Measurements from ENCODE around the gene C1orf105. TPM values are rescaled to one million over a fixed set of nuclear protein-coding genes. Genes with fewer than 3 reads are reported as not detected.
A peak's percentile ranks its signal among the peaks of the same experiment; 100 is the strongest.

C1orf105 gene
- total RNA-seq, 4 donors from 2014 or later = 0.61 to 0.67 TPM; not detected in 2

DNA sequence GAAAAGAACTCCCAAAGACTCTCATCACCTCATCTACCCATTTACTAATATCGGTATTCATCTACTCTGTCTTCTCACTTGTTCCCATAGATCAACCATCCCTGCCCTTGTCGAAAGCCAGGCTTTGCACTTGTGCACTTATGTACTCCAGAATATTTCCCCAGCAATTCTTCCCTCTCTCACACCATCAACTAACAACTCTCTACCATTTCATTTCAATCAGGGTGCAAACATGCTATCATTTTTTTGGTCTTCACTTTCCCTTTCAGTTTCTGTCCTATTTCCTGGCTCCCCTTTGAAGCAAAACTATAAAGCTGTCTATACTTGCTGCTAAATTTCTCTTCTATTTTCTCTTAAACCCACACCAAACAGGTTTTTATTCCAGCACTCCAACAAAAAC lies 6.7 kb downstream of the C1orf105 start:
- H3K27me3 ChIP-seq = no peaks in the 10 kb centered on the region
- no peak overlapping the region for H3K27ac ChIP-seq
- peaks cover 0 to 2% of the 10 kb centered on the region in 2 donors for H3K4me1 ChIP-seq
- ATAC-seq (no peak), DNase-seq (no peak)
- intact Hi-C loops (cut with DNase I; ENCODE audit: low total_unique reads) (no loop called here), in situ Hi-C loops (cut with MboI; ENCODE audit: low sequenced_read_pairs in 4 of 4) (loop anchor here in 3 of 4 donors (25.0 kb wide), 3 partner anchors 590 to 640 kb away; partner anchors contain the start of genes DNM3 (in 1 of the 3) and METTL13 (in 1 of the 3))
- TF ChIP-seq POLR2A (IDR thresholded peaks at IDR 0.05) = no peak
- TF ChIP-seq, protein P1, sequence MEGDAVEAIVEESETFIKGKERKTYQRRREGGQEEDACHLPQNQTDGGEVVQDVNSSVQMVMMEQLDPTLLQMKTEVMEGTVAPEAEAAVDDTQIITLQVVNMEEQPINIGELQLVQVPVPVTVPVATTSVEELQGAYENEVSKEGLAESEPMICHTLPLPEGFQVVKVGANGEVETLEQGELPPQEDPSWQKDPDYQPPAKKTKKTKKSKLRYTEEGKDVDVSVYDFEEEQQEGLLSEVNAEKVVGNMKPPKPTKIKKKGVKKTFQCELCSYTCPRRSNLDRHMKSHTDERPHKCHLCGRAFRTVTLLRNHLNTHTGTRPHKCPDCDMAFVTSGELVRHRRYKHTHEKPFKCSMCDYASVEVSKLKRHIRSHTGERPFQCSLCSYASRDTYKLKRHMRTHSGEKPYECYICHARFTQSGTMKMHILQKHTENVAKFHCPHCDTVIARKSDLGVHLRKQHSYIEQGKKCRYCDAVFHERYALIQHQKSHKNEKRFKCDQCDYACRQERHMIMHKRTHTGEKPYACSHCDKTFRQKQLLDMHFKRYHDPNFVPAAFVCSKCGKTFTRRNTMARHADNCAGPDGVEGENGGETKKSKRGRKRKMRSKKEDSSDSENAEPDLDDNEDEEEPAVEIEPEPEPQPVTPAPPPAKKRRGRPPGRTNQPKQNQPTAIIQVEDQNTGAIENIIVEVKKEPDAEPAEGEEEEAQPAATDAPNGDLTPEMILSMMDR (IDR thresholded peaks at IDR 0.05 in 4 of 5, conservative IDR thresholded peaks at IDR 0.05 in 1 of 5) = no peak
- no peak overlapping the region for H3K4me3 ChIP-seq
- H3K9me3 ChIP-seq = no peaks in the 10 kb centered on the region
- no peaks in the 10 kb centered on the region for H3K36me3 ChIP-seq

- no peak overlapping the region for H3K27ac ChIP-seq
- intact Hi-C loops (cut with DNase I; ENCODE audit: low total_unique reads) = no loop called here
- in situ Hi-C loops (cut with MboI; ENCODE audit: low sequenced_read_pairs in 4 of 4) = loop anchor here in 3 of 4 donors (25.0 kb wide), 3 partner anchors 592 to 642 kb away; partner anchors contain the start of genes DNM3 (in 1 of the 3) and METTL13 (in 1 of the 3)
- H3K36me3 ChIP-seq = no peaks in the 10 kb centered on the region
- H3K27me3 ChIP-seq = no peaks in the 10 kb centered on the region
- TF ChIP-seq, protein P1 (IDR thresholded peaks at IDR 0.05 in 4 of 5, conservative IDR thresholded peaks at IDR 0.05 in 1 of 5) = peak in 3 of 5 experiments; percentile 16 to 59 (median 38)
- TF ChIP-seq POLR2A (IDR thresholded peaks at IDR 0.05) = no peak
- DNase-seq (no peak), ATAC-seq (no peak)
- H3K4me1 ChIP-seq = no peaks in the 10 kb centered on the region
- H3K4me3 ChIP-seq = no peak overlapping the region
- H3K9me3 ChIP-seq = no peaks in the 10 kb centered on the region
These were observed 9.0 kb downstream of the C1orf105 start for GRCh38 chr1:172429331-172430127.

- DNase-seq (no peak), ATAC-seq (no peak)
- Histone ChIP-seq H3K9me3 (no peaks in the 10 kb centered on the region), H3K4me1 (no peaks in the 10 kb centered on the region), H3K27ac (no peak overlapping the region), H3K27me3 (no peaks in the 10 kb centered on the region), H3K4me3 (no peak overlapping the region), H3K36me3 (no peaks in the 10 kb centered on the region)
- intact Hi-C loops (cut with DNase I; ENCODE audit: low total_unique reads) = no loop called here
- no peak for TF ChIP-seq POLR2A (IDR thresholded peaks at IDR 0.05)
- TF ChIP-seq, protein P1 (IDR thresholded peaks at IDR 0.05 in 4 of 5, conservative IDR thresholded peaks at IDR 0.05 in 1 of 5) = no peak
- in situ Hi-C loops (cut with MboI; ENCODE audit: low sequenced_read_pairs in 4 of 4) = loop anchor here in 3 of 4 donors (25.0 kb wide), 3 partner anchors 593 to 643 kb away; partner anchors contain the start of genes DNM3 (in 1 of the 3) and METTL13 (in 1 of the 3)
These were observed 9.6 kb downstream of the C1orf105 start for GRCh38 chr1:172430128-172430454.

DNA sequence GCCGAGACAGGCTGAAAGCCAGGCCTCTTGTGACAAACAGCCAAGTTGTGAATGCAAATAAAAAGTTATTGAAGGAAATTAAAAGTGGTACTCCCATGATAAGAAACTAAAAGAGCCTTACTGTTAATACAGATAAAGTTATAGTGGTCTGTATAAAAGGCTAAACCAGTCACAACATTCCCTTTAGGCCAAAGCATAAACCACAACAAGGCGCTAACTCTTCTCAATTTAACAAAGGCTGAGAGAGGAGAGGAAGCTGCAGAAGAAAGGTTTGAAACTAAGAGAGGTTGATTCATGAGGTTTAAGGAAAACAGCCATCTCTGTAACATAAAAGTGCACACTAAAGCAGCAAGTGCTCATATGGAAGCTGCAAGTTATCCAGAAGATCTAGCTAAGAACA lies 10.7 kb downstream of the C1orf105 start:
- Histone ChIP-seq H3K36me3 (no peaks in the 10 kb centered on the region), H3K27me3 (no peaks in the 10 kb centered on the region), H3K27ac (no peak overlapping the region), H3K4me1 (no peaks in the 10 kb centered on the region), H3K4me3 (no peak overlapping the region), H3K9me3 (no peaks in the 10 kb centered on the region)
- TF ChIP-seq POLR2A (IDR thresholded peaks at IDR 0.05) = no peak
- TF ChIP-seq, protein P1 (IDR thresholded peaks at IDR 0.05 in 4 of 5, conservative IDR thresholded peaks at IDR 0.05 in 1 of 5) = no peak
- ATAC-seq (no peak), DNase-seq (no peak)
- intact Hi-C loops (cut with DNase I; ENCODE audit: low total_unique reads) (no loop called here), in situ Hi-C loops (cut with MboI; ENCODE audit: low sequenced_read_pairs in 4 of 4) (loop anchor here in 3 of 4 donors (25.0 kb wide), 3 partner anchors 594 to 644 kb away; partner anchors contain the start of genes DNM3 (in 1 of the 3) and METTL13 (in 1 of the 3))

Data from gastrocnemius medialis (tissue), 4 donors.